ENCODE results near the gene NEK1. TPM values are rescaled to one million over a fixed set of nuclear protein-coding genes. Genes with fewer than 3 reads are reported as not detected.
A peak's percentile ranks its signal among the peaks of the same experiment; 100 is the strongest.

NEK1 gene
- total and polyA plus RNA-seq, 2 donors (not counting 3 experiments of a cell fraction or from before 2014, with no cell fraction given), result 2.6 to 10.1 TPM

DNA sequence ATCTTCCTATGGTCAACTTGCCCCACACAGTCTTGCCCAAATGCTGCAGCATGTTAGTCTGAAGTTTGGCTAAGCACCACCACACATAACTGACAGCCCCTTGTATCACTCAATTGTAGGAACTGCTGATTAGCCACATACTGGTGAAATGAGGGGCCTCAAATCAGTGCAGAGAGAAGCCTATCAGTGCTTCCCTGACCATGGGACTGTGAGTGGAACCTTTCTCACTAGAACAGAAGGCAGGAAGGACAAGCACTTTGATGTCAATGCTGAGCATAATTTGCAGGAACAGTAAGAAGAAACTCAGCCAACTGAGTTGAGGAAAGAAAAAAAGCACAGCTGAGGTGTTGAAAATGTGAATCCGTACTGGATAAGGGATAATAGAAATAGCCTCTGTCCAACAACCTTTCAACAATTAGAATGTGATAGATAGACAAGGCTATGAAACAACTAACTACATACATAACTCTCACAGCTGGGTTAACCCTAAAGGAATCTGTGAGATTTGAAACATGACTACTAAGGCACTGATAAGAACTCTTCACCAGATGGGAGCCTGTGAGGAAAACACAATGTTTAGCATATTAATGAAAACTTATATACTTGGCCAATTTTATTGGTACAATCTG lies 205.1 kb downstream of the NEK1 start:
- TF ChIP-seq EZH2 (IDR thresholded peaks at IDR 0.05; ENCODE audit: borderline replicate concordance, low read depth, low read length, severe bottlenecking) (no peak), JUN (IDR thresholded peaks at IDR 0.05; ENCODE audit: borderline replicate concordance, insufficient read depth, insufficient read length, low read depth) (no peak), POLR2A (IDR thresholded peaks at IDR 0.05; ENCODE audit: low read depth, low read length) (no peak), FOS (IDR thresholded peaks at IDR 0.05; ENCODE audit: borderline replicate concordance, insufficient read depth, low read length) (no peak), GATA2 (IDR thresholded peaks at IDR 0.05; ENCODE audit: insufficient read depth, insufficient read length, low read depth, low read length) (no peak), POLR2AphosphoS5 (IDR thresholded peaks at IDR 0.05; ENCODE audit: insufficient read depth, low read depth, low read length) (no peak), MYC (IDR thresholded peaks at IDR 0.05; ENCODE audit: low read depth, low read length) (no peak), MAX (IDR thresholded peaks at IDR 0.05; ENCODE audit: insufficient read depth, insufficient read length) (no peak)
- TF ChIP-seq, protein P1, sequence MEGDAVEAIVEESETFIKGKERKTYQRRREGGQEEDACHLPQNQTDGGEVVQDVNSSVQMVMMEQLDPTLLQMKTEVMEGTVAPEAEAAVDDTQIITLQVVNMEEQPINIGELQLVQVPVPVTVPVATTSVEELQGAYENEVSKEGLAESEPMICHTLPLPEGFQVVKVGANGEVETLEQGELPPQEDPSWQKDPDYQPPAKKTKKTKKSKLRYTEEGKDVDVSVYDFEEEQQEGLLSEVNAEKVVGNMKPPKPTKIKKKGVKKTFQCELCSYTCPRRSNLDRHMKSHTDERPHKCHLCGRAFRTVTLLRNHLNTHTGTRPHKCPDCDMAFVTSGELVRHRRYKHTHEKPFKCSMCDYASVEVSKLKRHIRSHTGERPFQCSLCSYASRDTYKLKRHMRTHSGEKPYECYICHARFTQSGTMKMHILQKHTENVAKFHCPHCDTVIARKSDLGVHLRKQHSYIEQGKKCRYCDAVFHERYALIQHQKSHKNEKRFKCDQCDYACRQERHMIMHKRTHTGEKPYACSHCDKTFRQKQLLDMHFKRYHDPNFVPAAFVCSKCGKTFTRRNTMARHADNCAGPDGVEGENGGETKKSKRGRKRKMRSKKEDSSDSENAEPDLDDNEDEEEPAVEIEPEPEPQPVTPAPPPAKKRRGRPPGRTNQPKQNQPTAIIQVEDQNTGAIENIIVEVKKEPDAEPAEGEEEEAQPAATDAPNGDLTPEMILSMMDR (IDR thresholded peaks at IDR 0.05; ENCODE audit: extremely low read depth in 1 of 2, insufficient read depth in 1 of 2, low read depth in 1 of 2, low read length in 2 of 2), result no peak
- H4K20me1 ChIP-seq (replicated peaks; ENCODE audit: control insufficient read depth, extremely low read depth, insufficient read depth, low read length), result no peaks in the 10 kb centered on the region
- dilution Hi-C loops (cut with MboI; ENCODE audit: extremely low pct_ligation_motif_present, low sequenced_read_pairs) (no loop called here), intact Hi-C loops (cut with micrococcal nuclease) (no loop called here)
- H3K9ac ChIP-seq (replicated peaks; ENCODE audit: extremely low read depth, insufficient read depth, low read length), result no peak overlapping the region
- no peaks in the 10 kb centered on the region for H3K27me3 ChIP-seq (ENCODE audit: control insufficient read depth in 2 of 2, insufficient read depth in 2 of 2, low read length in 2 of 2)
- ChIA-PET CTCF (interaction anchor here (1.3 kb wide), 1 partner anchor 383 kb away, joined by 3 read pairs; no protein-coding TSS in a partner anchor), POLR2A (no interaction called here)
- no peaks in the 10 kb centered on the region for H3K9me3 ChIP-seq (replicated peaks; ENCODE audit: control insufficient read depth, insufficient read depth, low read length)
- no peak overlapping the region for H3K27ac ChIP-seq (ENCODE audit: insufficient read depth, low read depth, low read length)
- H3K4me3 ChIP-seq (replicated peaks in 1 of 3; ENCODE audit: insufficient read depth in 1 of 3, low read depth in 1 of 3, low read length in 3 of 3), result no peak overlapping the region
- no peaks in the 10 kb centered on the region for H3K9me1 ChIP-seq (replicated peaks; ENCODE audit: control insufficient read depth, extremely low read depth, insufficient read depth, low read length)
- FAIRE-seq, result no peak
- H3K79me2 ChIP-seq (ENCODE audit: control insufficient read depth, insufficient read depth, low read length), result no peaks in the 10 kb centered on the region
- BruUV-seq (replicated peaks), result no TSS peak
- H3K4me2 ChIP-seq (ENCODE audit: insufficient read depth, low read length), result no peak overlapping the region
- H3K36me3 ChIP-seq (ENCODE audit: control insufficient read depth in 2 of 2, extremely low read depth in 1 of 2, insufficient read depth in 2 of 2, low read length in 2 of 2), result no peaks in the 10 kb centered on the region
- peaks cover 3% of the 10 kb centered on the region for H3K4me1 ChIP-seq (ENCODE audit: control insufficient read depth, extremely low read depth, insufficient read depth, low read length)
- no peak overlapping the region for H2AFZ ChIP-seq (ENCODE audit: low read depth, low read length)
- DNase-seq (ENCODE audit: low read depth, low spot score), result peak; percentile 25

All from endothelial cell of umbilical vein (primary cell).